Measurements from ENCODE around the gene LPO. TPM values are rescaled to one million over a fixed set of nuclear protein-coding genes. Genes with fewer than 3 reads are reported as not detected.

Gene LPO
- total and polyA plus RNA-seq, 2 experiments from 2014 or later: not detected

DNA sequence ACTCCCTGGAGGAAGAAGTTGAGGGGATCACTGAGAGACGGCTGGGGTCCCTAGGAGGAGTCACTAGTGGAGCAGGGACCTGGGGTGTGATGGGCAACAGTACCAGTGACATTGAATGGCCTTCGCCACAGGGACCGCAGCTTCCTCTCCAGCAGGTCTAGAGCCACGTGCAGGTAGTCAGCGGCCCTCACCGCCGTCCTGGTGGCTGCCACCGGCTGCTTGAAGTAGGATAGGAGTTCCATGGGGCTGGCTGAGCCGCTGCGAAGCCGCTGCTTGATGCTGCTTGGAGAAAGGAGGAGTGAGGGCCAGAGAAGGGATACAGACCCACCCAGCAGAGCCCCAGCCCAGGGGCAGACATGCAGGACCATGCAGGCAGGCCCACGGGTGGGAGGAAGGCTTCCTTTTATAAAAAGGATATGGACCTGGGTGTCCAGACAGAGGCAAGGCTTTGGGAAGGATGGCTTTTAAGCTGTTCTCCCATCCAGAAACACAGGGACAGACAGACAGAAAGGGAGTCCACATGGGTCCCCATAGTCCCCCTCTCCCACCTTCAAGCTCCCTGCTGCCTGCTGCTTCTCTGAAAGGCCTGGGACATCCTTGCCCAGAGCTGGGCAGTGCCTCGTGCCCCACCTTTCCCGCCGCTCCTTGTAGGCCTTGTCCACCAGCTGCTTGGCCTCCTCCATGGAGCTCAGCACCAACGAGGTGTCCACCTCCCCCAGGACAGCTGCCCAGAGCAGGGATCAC, 41.5 kb downstream of the LPO start:
- H3K27me3 ChIP-seq: no peaks in the 10 kb centered on the region
- no peak for DNase-seq (ENCODE audit: low read depth in 1 of 2, low spot score in 1 of 2)
- no peaks in the 10 kb centered on the region for H3K4me1 ChIP-seq (ENCODE audit: low read depth)
- no peak for TF ChIP-seq CTCF (IDR thresholded peaks at IDR 0.05; ENCODE audit: low read depth, low read length)
- H3K27ac ChIP-seq: no peak overlapping the region
- no peaks in the 10 kb centered on the region for H3K9me3 ChIP-seq (ENCODE audit: low read depth)
- H3K36me3 ChIP-seq: no peaks in the 10 kb centered on the region
- H3K4me3 ChIP-seq: no peak overlapping the region

GRCh38 chr17:58280480-58281217, 42.3 kb downstream of the LPO start, which contains the start of gene MPO:
MPO (minus strand) TSS chr17:58280935; CDS start chr17:58280758, 177 bp downstream.
- Histone ChIP-seq H3K4me1 (ENCODE audit: low read depth) (no peaks in the 10 kb centered on the region), H3K36me3 (no peaks in the 10 kb centered on the region), H3K27ac (no peak within 1 kb of the TSS), H3K9me3 (ENCODE audit: low read depth) (no peaks in the 10 kb centered on the region), H3K27me3 (no peaks in the 10 kb centered on the region), H3K4me3 (no peak within 1 kb of the TSS)
- no peak for DNase-seq (ENCODE audit: low read depth in 1 of 2, low spot score in 1 of 2)
- no peak for TF ChIP-seq CTCF (IDR thresholded peaks at IDR 0.05; ENCODE audit: low read depth, low read length)

DNA sequence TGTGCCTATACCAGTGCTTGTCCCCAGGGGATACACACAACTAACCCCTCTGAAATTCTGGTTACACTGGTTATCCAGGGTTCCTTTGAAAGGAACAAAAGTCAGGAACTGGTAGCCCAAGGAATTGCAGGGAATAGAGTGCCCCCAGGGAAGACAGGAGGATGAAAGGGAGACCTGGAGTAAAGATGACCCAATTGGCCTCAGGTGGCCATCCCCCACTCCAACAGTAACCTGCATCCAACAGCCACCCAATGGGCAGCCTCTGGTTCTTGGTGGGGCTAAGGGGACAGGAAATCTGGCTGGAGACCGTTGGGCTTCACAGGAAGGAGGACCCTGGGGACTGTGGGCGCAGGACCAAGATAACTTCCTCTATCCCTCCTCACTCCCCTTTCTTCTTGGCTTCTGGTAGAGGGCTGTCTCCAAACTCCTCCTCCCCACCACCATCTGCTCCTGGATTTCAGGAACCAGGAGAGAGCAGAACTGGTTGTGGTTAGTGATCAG, 43.2 kb downstream of the LPO start:
- Histone ChIP-seq H3K4me3 (no peak overlapping the region), H3K27me3 (no peaks in the 10 kb centered on the region), H3K4me1 (ENCODE audit: low read depth) (no peaks in the 10 kb centered on the region), H3K27ac (no peak overlapping the region), H3K9me3 (ENCODE audit: low read depth) (no peaks in the 10 kb centered on the region), H3K36me3 (no peaks in the 10 kb centered on the region)
- no peak for DNase-seq (ENCODE audit: low read depth in 1 of 2, low spot score in 1 of 2)
- TF ChIP-seq CTCF (IDR thresholded peaks at IDR 0.05; ENCODE audit: low read depth, low read length): no peak

DNA sequence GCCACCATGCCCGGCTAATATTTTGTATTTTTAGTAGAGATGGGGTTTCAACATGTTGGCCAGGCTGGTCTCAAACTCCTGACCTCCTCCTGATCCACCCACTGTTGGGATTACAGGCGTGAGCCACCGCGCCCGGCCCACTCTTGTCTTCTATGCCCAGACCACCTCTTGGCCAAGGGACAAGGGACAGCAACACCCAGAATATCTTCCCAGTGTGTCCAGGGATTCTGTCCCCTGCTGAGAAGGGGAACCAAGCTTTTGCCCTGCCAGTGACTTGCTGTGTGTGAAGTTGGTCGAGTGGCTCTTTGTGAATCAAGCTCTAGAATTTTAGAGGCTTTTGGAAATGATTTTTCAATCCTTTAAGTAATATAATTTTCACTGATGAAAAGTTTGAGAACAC, 44.1 kb downstream of the LPO start:
- no peaks in the 10 kb centered on the region for H3K36me3 ChIP-seq
- H3K27ac ChIP-seq: no peak overlapping the region
- no peak for TF ChIP-seq CTCF (IDR thresholded peaks at IDR 0.05; ENCODE audit: low read depth, low read length)
- no peak overlapping the region for H3K4me3 ChIP-seq
- no peaks in the 10 kb centered on the region for H3K9me3 ChIP-seq (ENCODE audit: low read depth)
- H3K27me3 ChIP-seq: no peaks in the 10 kb centered on the region
- DNase-seq (ENCODE audit: low read depth in 1 of 2, low spot score in 1 of 2): no peak
- H3K4me1 ChIP-seq (ENCODE audit: low read depth): no peaks in the 10 kb centered on the region

DNA sequence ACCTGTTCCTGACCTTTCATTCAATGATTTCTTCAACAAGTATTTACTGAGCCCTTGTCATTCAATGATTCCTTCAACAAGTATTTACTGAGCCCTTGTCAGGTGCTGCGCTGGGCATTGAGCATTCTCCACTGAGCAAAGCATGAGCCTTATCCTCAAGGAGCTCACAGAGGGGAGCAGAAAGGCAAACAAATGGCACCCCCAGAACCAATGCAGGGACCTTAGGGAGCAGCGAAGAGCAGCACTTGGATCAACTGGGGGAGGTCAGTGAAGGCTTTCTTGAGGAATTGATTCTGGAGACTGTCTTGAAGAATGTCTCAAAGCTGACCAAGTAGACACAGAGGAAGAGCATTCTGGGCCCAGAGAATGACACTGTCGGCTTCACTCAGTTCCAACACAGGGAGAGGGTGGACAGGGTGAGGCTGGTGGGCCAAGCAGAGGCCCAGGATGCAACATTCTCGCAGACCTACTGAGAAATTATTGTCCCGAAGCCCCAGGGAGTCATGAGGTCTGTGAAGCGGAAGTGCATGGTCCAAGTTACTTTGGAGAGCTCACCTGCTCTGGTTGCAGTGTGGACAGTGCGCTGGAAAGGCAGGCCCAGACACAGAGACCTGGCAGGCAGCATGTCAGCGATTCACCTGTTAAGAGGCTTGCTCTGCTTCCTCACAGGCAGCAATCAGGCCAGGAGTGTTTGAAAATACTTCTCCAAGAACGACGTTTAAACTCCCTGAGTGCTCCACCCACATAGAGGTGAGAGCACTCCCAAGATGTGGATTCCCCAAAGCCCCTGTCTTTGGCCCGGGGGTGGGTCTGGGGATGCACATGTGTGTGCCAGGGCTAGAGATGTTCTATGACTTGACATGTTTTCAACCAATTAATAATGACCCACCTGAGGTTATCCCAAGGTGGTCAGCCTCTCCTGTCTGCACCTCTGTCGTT, 45.6 kb downstream of the LPO start:
- Histone ChIP-seq H3K36me3 (no peaks in the 10 kb centered on the region), H3K9me3 (ENCODE audit: low read depth) (no peaks in the 10 kb centered on the region), H3K27me3 (no peaks in the 10 kb centered on the region), H3K4me1 (ENCODE audit: low read depth) (no peaks in the 10 kb centered on the region), H3K4me3 (no peak overlapping the region), H3K27ac (no peak overlapping the region)
- no peak for TF ChIP-seq CTCF (IDR thresholded peaks at IDR 0.05; ENCODE audit: low read depth, low read length)
- no peak for DNase-seq (ENCODE audit: low read depth in 1 of 2, low spot score in 1 of 2)

Measured in cardiac muscle cell (in vitro differentiated cells and primary cell).